Transverse colon (tissue), 4 donors: ENCODE results near the gene PRKCE. TPM values are rescaled to one million over a fixed set of nuclear protein-coding genes. Genes with fewer than 3 reads are reported as not detected.

Source experiments
- DNase-seq: peaks from one replicate; pipeline ENCODE4 v3.0.0-alpha.2; 2019
- H3K27ac ChIP-seq, 4 donors: fragments of 200-600 bp; sonication (generic); 2 replicates each; pipeline ENCODE4 v1.5.1; 2016 to 2018; ENCODE audit warnings: inconsistent platforms in 4 of 4
- H3K27me3 ChIP-seq: fragments of 200-600 bp; sonication (generic); 2 replicates; pipeline ENCODE4 v1.5.1; 2017; ENCODE audit warnings: inconsistent platforms
- H3K36me3 ChIP-seq, 4 donors: fragments of 200-600 bp; sonication (generic); 2 replicates each; pipeline ENCODE4 v1.5.1; 2017 to 2019; ENCODE audit warnings: inconsistent platforms in 4 of 4
- H3K4me1 ChIP-seq, 4 donors: fragments of 200-600 bp; sonication (generic); 2 replicates each; pipeline ENCODE4 v1.5.1; 2017 to 2020; ENCODE audit warnings: inconsistent platforms in 4 of 4
- H3K4me3 ChIP-seq, 4 donors: fragments of 200-600 bp; sonication (generic); 1 replicate in 1 of 4; 2 replicates in 3 of 4; pipeline versions ENCODE4 v1.5.1 to v1.6.1; 2017 to 2019; ENCODE audit warnings: inconsistent platforms in 4 of 4
- H3K9me3 ChIP-seq, 2 donors: fragments of 200-600 bp; sonication (generic); 2 replicates each; pipeline ENCODE4 v1.5.1; 2017 to 2019; ENCODE audit warnings: inconsistent platforms in 2 of 2
- CTCF ChIP-seq, 5 experiments: fragments of 200-600 bp in 3 of 5; fragments of 450-650 bp in 2 of 5; sonication (generic) in 3 of 5; IDR thresholded peaks; 1 replicate in 2 of 5; 2 replicates in 3 of 5; pipeline ENCODE4 v1.5.1; 2016 to 2017; ENCODE audit warnings: antibody characterized with exemption in 5 of 5, inconsistent platforms in 3 of 5, mild to moderate bottlenecking in 2 of 5, moderate library complexity in 1 of 5
- EP300 ChIP-seq: sonication (generic); formaldehyde crosslinking; IDR thresholded peaks from one replicate; pipeline ENCODE4 v1.6.1; 2017; ENCODE audit warnings: antibody characterized with exemption, low read depth
- POLR2A ChIP-seq: fragments of 450-650 bp; IDR thresholded peaks from one replicate; pipeline ENCODE4 v1.6.1; 2016; ENCODE audit warnings: antibody characterized with exemption, mild to moderate bottlenecking, moderate library complexity
- POLR2AphosphoS5 ChIP-seq, 3 donors: sonication (generic); formaldehyde crosslinking; IDR thresholded peaks; one replicate each; pipeline ENCODE4 v1.6.1; 2016; ENCODE audit warnings: antibody characterized with exemption in 3 of 3
- WGBS, 2 donors: methylation state at CpG; one replicate each; pipeline ENCODE4 v1.1.5; 2018; ENCODE audit warnings: low coverage in 1 of 2; 5-methylcytosine and 5-hydroxymethylcytosine counted together
- in situ Hi-C, 4 donors: fragments of 200-750 bp; cut with MboI; loops; one replicate each; pipeline versions ENCODE4 v1.15.0 to v1.15.1; 2017; ENCODE audit warnings: low sequenced_read_pairs in 3 of 4, low pct_ligation_motif_present in 1 of 4, low pct_unique_long_range_greater_than_20kb in 1 of 4
- intact Hi-C: fragments of 100-400 bp; cut with DNase I; formaldehyde crosslinking; loops from one replicate; pipeline ENCODE4 v1.15.1; 2023; ENCODE audit warnings: low total_unique reads
- total RNA-seq, 4 donors: library from RNA; depleted of rRNA; stranded (reverse); fragments of >200 nt; gene quantifications; one replicate each; pipeline ENCODE4 v1.1.0, GENCODE V29; 2016

PRKCE gene
- total RNA-seq, 4 donors from 2014 or later, result 8.6 to 20.6 (median 11.3) TPM

- H3K4me1 ChIP-seq, result peaks cover 0 to 37% (median 14%) of the 10 kb centered on the region in 4 donors
- WGBS, 2 donors, result 92% methylated on average over 2 to 4 of the region's 4 CpGs
- no peaks in the 10 kb centered on the region for H3K36me3 ChIP-seq
- H3K9me3 ChIP-seq, result no peaks in the 10 kb centered on the region
- DNase-seq, result no peak
- no peak overlapping the region for H3K27ac ChIP-seq
- in situ Hi-C loops (no loop called here), intact Hi-C loops (no loop called here)
- TF ChIP-seq POLR2AphosphoS5 (IDR thresholded peaks at IDR 0.05) (no peak), POLR2A (no peak), CTCF (IDR thresholded peaks at IDR 0.05) (no peak), EP300 (no peak)
- H3K27me3 ChIP-seq, result no peaks in the 10 kb centered on the region
- no peak overlapping the region for H3K4me3 ChIP-seq
These were observed 110.2 kb downstream of the PRKCE start for GRCh38 chr2:45761635-45762034.

GRCh38 chr2:45763255-45763654, 111.8 kb downstream of the PRKCE start:
- Histone ChIP-seq H3K9me3 (no peaks in the 10 kb centered on the region), H3K36me3 (no peaks in the 10 kb centered on the region), H3K4me3 (no peak overlapping the region), H3K27ac (no peak overlapping the region), H3K27me3 (no peaks in the 10 kb centered on the region), H3K4me1 (peaks cover 0 to 37% (median 14%) of the 10 kb centered on the region in 4 donors)
- intact Hi-C loops (no loop called here), in situ Hi-C loops (no loop called here)
- TF ChIP-seq CTCF (IDR thresholded peaks at IDR 0.05) (no peak), POLR2AphosphoS5 (IDR thresholded peaks at IDR 0.05) (no peak)
- WGBS, 2 donors, result 83 to 100% methylated on average over 1 to 2 of the region's 2 CpGs
- no peak for DNase-seq

GRCh38 chr2:45763797-45764196, 112.3 kb downstream of the PRKCE start:
- intact Hi-C loops, result no loop called here
- Histone ChIP-seq H3K4me3 (no peak overlapping the region), H3K9me3 (no peaks in the 10 kb centered on the region), H3K27ac (no peak overlapping the region), H3K4me1 (peaks cover 0 to 37% (median 14%) of the 10 kb centered on the region in 4 donors), H3K27me3 (no peaks in the 10 kb centered on the region), H3K36me3 (no peaks in the 10 kb centered on the region)
- TF ChIP-seq EP300, result no peak
- no peak for TF ChIP-seq CTCF (IDR thresholded peaks at IDR 0.05)
- no peak for TF ChIP-seq POLR2AphosphoS5 (IDR thresholded peaks at IDR 0.05)
- TF ChIP-seq POLR2A, result no peak
- in situ Hi-C loops, result no loop called here
- no peak for DNase-seq
- 78 to 100% methylated on average over 1 to 5 of the region's 5 CpGs for WGBS, 2 donors

GRCh38 chr2:45765007-45765727, 113.7 kb downstream of the PRKCE start:
- no peak for TF ChIP-seq POLR2AphosphoS5 (IDR thresholded peaks at IDR 0.05)
- no peak for TF ChIP-seq CTCF (IDR thresholded peaks at IDR 0.05)
- WGBS, 2 donors, result 76 to 80% methylated on average over 8 of the region's 8 CpGs
- in situ Hi-C loops, result no loop called here
- intact Hi-C loops, result loop anchor here (5.0 kb wide), 1 partner anchor 172 kb away; no protein-coding TSS in a partner anchor
- Histone ChIP-seq H3K27ac (peak overlapping the region in 1 of 4 donors; percentile 12), H3K4me3 (no peak overlapping the region), H3K27me3 (no peaks in the 10 kb centered on the region), H3K9me3 (no peaks in the 10 kb centered on the region), H3K4me1 (peaks cover 0 to 28% (median 14%) of the 10 kb centered on the region in 4 donors), H3K36me3 (no peaks in the 10 kb centered on the region)
- DNase-seq, result no peak
